GM23248 (cell line): ENCODE measurements around the gene SGPL1. TPM values are rescaled to one million over a fixed set of nuclear protein-coding genes. Genes with fewer than 3 reads are reported as not detected.

Experiments used
- DNase-seq: peaks from one replicate; pipeline ENCODE4 v3.0.0-alpha.2; 2015
- H2AFZ ChIP-seq: fragments of 200-600 bp; sonication (generic); 2 replicates; pipeline ENCODE4 v1.6.1; 2016; ENCODE audit warnings: antibody characterized with exemption
- H3F3A ChIP-seq: fragments of 200-600 bp; sonication (generic); 2 replicates; pipeline ENCODE4 v1.6.1; 2016; ENCODE audit warnings: mild to moderate bottlenecking, antibody characterized with exemption, mixed run types; ENCODE audit not compliant: insufficient read depth
- H3K27ac ChIP-seq: fragments of 200-600 bp; sonication (generic); 2 replicates; pipeline ENCODE4 v1.5.1; 2016; ENCODE audit warnings: mild to moderate bottlenecking
- H3K27me3 ChIP-seq: fragments of 200-600 bp; sonication (generic); replicated peaks from 2 replicates; pipeline ENCODE4 v1.6.1; 2016; ENCODE audit warnings: mild to moderate bottlenecking; ENCODE audit not compliant: insufficient read depth
- H3K36me3 ChIP-seq: fragments of 200-600 bp; sonication (generic); 2 replicates; pipeline ENCODE4 v1.6.1; 2016; ENCODE audit warnings: low read depth, mild to moderate bottlenecking
- H3K4me1 ChIP-seq: fragments of 200-600 bp; sonication (generic); 2 replicates; pipeline ENCODE4 v1.6.1; 2016; ENCODE audit warnings: mild to moderate bottlenecking; ENCODE audit not compliant: insufficient read depth
- H3K4me2 ChIP-seq: fragments of 200-600 bp; sonication (generic); one replicate; pipeline ENCODE4 v1.6.1; 2016; ENCODE audit warnings: mild to moderate bottlenecking; ENCODE audit not compliant: unreplicated experiment
- H3K4me3 ChIP-seq: fragments of 200-600 bp; sonication (generic); 2 replicates; pipeline ENCODE4 v1.5.1; 2016; ENCODE audit warnings: mild to moderate bottlenecking
- H3K79me2 ChIP-seq: fragments of 200-600 bp; sonication (generic); 2 replicates; pipeline ENCODE4 v1.6.1; 2016; ENCODE audit warnings: mild to moderate bottlenecking; ENCODE audit not compliant: insufficient read depth
- H3K9ac ChIP-seq: fragments of 200-600 bp; sonication (generic); 2 replicates; pipeline ENCODE4 v1.6.1; 2016; ENCODE audit warnings: mild to moderate bottlenecking
- H3K9me2 ChIP-seq: fragments of 200-600 bp; sonication (generic); 2 replicates; pipeline ENCODE4 v1.6.1; 2016; ENCODE audit warnings: mixed run types, mild to moderate bottlenecking, moderate library complexity; ENCODE audit not compliant: insufficient read depth
- H3K9me3 ChIP-seq: fragments of 200-600 bp; sonication (generic); one replicate; pipeline ENCODE4 v1.6.1; 2017; ENCODE audit warnings: low read depth
- H4K20me1 ChIP-seq: fragments of 200-600 bp; sonication (generic); 2 replicates; pipeline ENCODE4 v1.6.0; 2016; ENCODE audit not compliant: insufficient read depth
- EZH2 ChIP-seq: fragments of 200-600 bp; sonication (generic); IDR thresholded peaks from 2 replicates; pipeline ENCODE4 v1.6.1; 2018; ENCODE audit warnings: antibody characterized with exemption, mild to moderate bottlenecking; ENCODE audit not compliant: insufficient read depth, poor library complexity, severe bottlenecking
- EZH2phosphoT487 ChIP-seq: fragments of 200-600 bp; sonication (generic); IDR thresholded peaks from 2 replicates; pipeline ENCODE4 v1.6.1; 2018; ENCODE audit warnings: antibody characterized with exemption, moderate library complexity, mild to moderate bottlenecking, low read depth; ENCODE audit not compliant: insufficient read depth
- WGBS, 2 experiments: methylation state at CpG; one replicate each; pipeline ENCODE4 v1.1.6; 2015 to 2017; ENCODE audit warnings: low lambda C conversion rate in 2 of 2, low coverage in 1 of 2; ENCODE audit errors: missing lambda C conversion rate in 2 of 2; 5-methylcytosine and 5-hydroxymethylcytosine counted together
- in situ Hi-C: fragments of 300-500 bp; cut with MboI; formaldehyde crosslinking; loops from 2 replicates; pipeline ENCODE4 v1.15.0; 2020
- polyA plus RNA-seq: library from polyadenylated mRNA; unstranded; fragments of >200 nt; fragmentation: Nextera tagmentation; extraction: Ambion mirVana; gene quantifications from 2 replicates; pipeline ENCODE4 v1.2.1, GENCODE V29; 2016
- total RNA-seq: library from RNA; depleted of rRNA; stranded (reverse); fragments of >200 nt; shearing (Covaris generic); gene quantifications from 2 replicates; pipeline ENCODE4 v1.2.3, GENCODE V29; 2014

Gene SGPL1
- total and polyA plus RNA-seq, 2 experiments from 2014 or later, result 18.2 to 27.5 TPM

- H3K4me1 ChIP-seq, result no peaks in the 10 kb centered on the region
- no peak overlapping the region for H3K9ac ChIP-seq
- H3F3A ChIP-seq, result no peaks in the 10 kb centered on the region
- H3K4me2 ChIP-seq, result no peak overlapping the region
- no peak overlapping the region for H3K27ac ChIP-seq
- no peak overlapping the region for H2AFZ ChIP-seq
- no peak for DNase-seq
- H4K20me1 ChIP-seq, result no peaks in the 10 kb centered on the region
- in situ Hi-C loops, result no loop called here
- H3K9me3 ChIP-seq, result no peaks in the 10 kb centered on the region
- WGBS, 2 experiments, result 69 to 72% methylated on average over 23 to 27 of the region's 27 CpGs
- H3K36me3 ChIP-seq, result no peaks in the 10 kb centered on the region
- no peak overlapping the region for H3K4me3 ChIP-seq
- H3K9me2 ChIP-seq, result no peaks in the 10 kb centered on the region
- H3K79me2 ChIP-seq, result no peaks in the 10 kb centered on the region
- no peaks in the 10 kb centered on the region; the same call in 1 of the 2 replicates for H3K27me3 ChIP-seq
- no peak for TF ChIP-seq EZH2phosphoT487
Observed at GRCh38 chr10:70905071-70906021, 89.6 kb downstream of the SGPL1 start.

GRCh38 chr10:70906031-70906783 lies 90.5 kb downstream of the SGPL1 start:
- no peak for DNase-seq
- 55 to 59% methylated on average over 4 to 5 of the region's 5 CpGs for WGBS, 2 experiments

GRCh38 chr10:70906953-70907636 lies 91.3 kb downstream of the SGPL1 start:
- Histone ChIP-seq H3K27ac (no peak overlapping the region), H3K27me3 (no peaks in the 10 kb centered on the region; the same call in 1 of the 2 replicates), H2AFZ (no peak overlapping the region), H3K4me3 (no peak overlapping the region), H3K36me3 (no peaks in the 10 kb centered on the region), H3K4me1 (no peaks in the 10 kb centered on the region), H3K9me3 (no peaks in the 10 kb centered on the region), H3K79me2 (no peaks in the 10 kb centered on the region), H3K9me2 (no peaks in the 10 kb centered on the region), H3K4me2 (no peak overlapping the region), H4K20me1 (no peaks in the 10 kb centered on the region), H3K9ac (no peak overlapping the region), H3F3A (no peaks in the 10 kb centered on the region)
- WGBS, 2 experiments, result 49 to 56% methylated on average over 15 of the region's 15 CpGs
- no peak for TF ChIP-seq EZH2
- TF ChIP-seq EZH2phosphoT487, result no peak
- no peak for DNase-seq
- in situ Hi-C loops, result no loop called here

More at GRCh38 chr10:70906031-70906783, 90.5 kb downstream of the SGPL1 start:
- Histone ChIP-seq H4K20me1 (no peaks in the 10 kb centered on the region), H3K27ac (no peak overlapping the region), H3K79me2 (no peaks in the 10 kb centered on the region), H2AFZ (no peak overlapping the region), H3K4me2 (no peak overlapping the region), H3F3A (no peaks in the 10 kb centered on the region), H3K27me3 (no peaks in the 10 kb centered on the region; the same call in 1 of the 2 replicates), H3K36me3 (no peaks in the 10 kb centered on the region), H3K9ac (no peak overlapping the region), H3K9me2 (no peaks in the 10 kb centered on the region), H3K9me3 (no peaks in the 10 kb centered on the region), H3K4me1 (no peaks in the 10 kb centered on the region), H3K4me3 (no peak overlapping the region)
- in situ Hi-C loops, result no loop called here
- no peak for TF ChIP-seq EZH2
- no peak for TF ChIP-seq EZH2phosphoT487

- Histone ChIP-seq H3K9ac (no peak overlapping the region), H3K4me3 (no peak overlapping the region), H3F3A (no peaks in the 10 kb centered on the region), H3K27ac (no peak overlapping the region), H3K36me3 (no peaks in the 10 kb centered on the region), H4K20me1 (no peaks in the 10 kb centered on the region), H3K4me1 (no peaks in the 10 kb centered on the region), H2AFZ (no peak overlapping the region), H3K4me2 (no peak overlapping the region), H3K9me3 (no peaks in the 10 kb centered on the region), H3K27me3 (peaks cover 3% of the 10 kb centered on the region; the same call in 1 of the 2 replicates), H3K79me2 (no peaks in the 10 kb centered on the region), H3K9me2 (no peaks in the 10 kb centered on the region)
- whole genome bisulfite sequencing, 2 experiments, result 57 to 69% methylated on average over 15 to 16 of the region's 16 CpGs
- in situ Hi-C loops, result no loop called here
- DNase-seq, result no peak
- TF ChIP-seq EZH2phosphoT487, result no peak
- TF ChIP-seq EZH2, result no peak
Observed at GRCh38 chr10:70907637-70908405, 92.1 kb downstream of the SGPL1 start.
